ENCODE results near the gene ASCL4. TPM values are rescaled to one million over a fixed set of nuclear protein-coding genes. Genes with fewer than 3 reads are reported as not detected.

Gene ASCL4
- total RNA-seq, 1 experiment from 2014 or later, result not detected

GRCh38 chr12:107765316-107765715, 9.2 kb upstream of the ASCL4 start:
- CTCF ChIA-PET, result no interaction called here
- Histone ChIP-seq H3K9me3 (ENCODE audit: control insufficient read depth, insufficient read depth, low read depth, low read length) (no peaks in the 10 kb centered on the region), H3K4me3 (ENCODE audit: low read depth in 2 of 2, low read length in 2 of 2) (no peak overlapping the region), H3K36me3 (ENCODE audit: control insufficient read depth, insufficient read depth, low read length) (peaks cover under 1% of the 10 kb centered on the region; the same call in 1 of the 2 replicates), H3K27ac (ENCODE audit: low read length) (no peak overlapping the region), H3K27me3 (ENCODE audit: control insufficient read depth, insufficient read depth, low read length) (no peaks in the 10 kb centered on the region), H3K4me1 (ENCODE audit: control insufficient read depth, insufficient read depth, low read length) (no peaks in the 10 kb centered on the region)
- ATAC-seq (no peak), DNase-seq (ENCODE audit: low read depth, low spot score) (no peak)
- POLR2A ChIA-PET, result no interaction called here
- in situ Hi-C loops (cut with HindIII; ENCODE audit: low pct_unique_long_range_greater_than_20kb, low sequenced_read_pairs), result loop anchor here (25.0 kb wide), 1 partner anchor 97 kb away; no protein-coding TSS in a partner anchor
- intact Hi-C loops (cut with micrococcal nuclease; ENCODE audit: unreplicated experiment), result no loop called here
- TF ChIP-seq POLR2AphosphoS5 (IDR thresholded peaks at IDR 0.05; ENCODE audit: low read depth, low read length) (no peak), CTCF (IDR thresholded peaks at IDR 0.05) (no peak)
- no TSS peak for BruUV-seq (replicated peaks)

- DNase-seq (ENCODE audit: low read depth, low spot score) (no peak), ATAC-seq (no peak)
- Histone ChIP-seq H3K27ac (ENCODE audit: low read length) (no peak overlapping the region), H3K4me3 (ENCODE audit: low read depth in 2 of 2, low read length in 2 of 2) (no peak overlapping the region), H3K36me3 (ENCODE audit: control insufficient read depth, insufficient read depth, low read length) (no peaks in the 10 kb centered on the region), H3K4me1 (ENCODE audit: control insufficient read depth, insufficient read depth, low read length) (no peaks in the 10 kb centered on the region), H3K9me3 (ENCODE audit: control insufficient read depth, insufficient read depth, low read depth, low read length) (no peaks in the 10 kb centered on the region), H3K27me3 (ENCODE audit: control insufficient read depth, insufficient read depth, low read length) (no peaks in the 10 kb centered on the region)
- ChIA-PET CTCF (no interaction called here), POLR2A (no interaction called here)
- intact Hi-C loops (cut with micrococcal nuclease; ENCODE audit: unreplicated experiment) (no loop called here), in situ Hi-C loops (cut with HindIII; ENCODE audit: low pct_unique_long_range_greater_than_20kb, low sequenced_read_pairs) (loop anchor here (25.0 kb wide), 1 partner anchor 95 kb away; no protein-coding TSS in a partner anchor)
- no TSS peak for BruUV-seq (replicated peaks)
- TF ChIP-seq CTCF (IDR thresholded peaks at IDR 0.05), result no peak
- TF ChIP-seq POLR2AphosphoS5 (IDR thresholded peaks at IDR 0.05; ENCODE audit: low read depth, low read length), result no peak
- no peak for TF ChIP-seq TCF7L2 (IDR thresholded peaks at IDR 0.05; ENCODE audit: low read depth, low read length)
- no peak for TF ChIP-seq SIN3A (IDR thresholded peaks at IDR 0.05; ENCODE audit: borderline replicate concordance, insufficient read depth, low read depth, low read length)
- TF ChIP-seq, protein P1, sequence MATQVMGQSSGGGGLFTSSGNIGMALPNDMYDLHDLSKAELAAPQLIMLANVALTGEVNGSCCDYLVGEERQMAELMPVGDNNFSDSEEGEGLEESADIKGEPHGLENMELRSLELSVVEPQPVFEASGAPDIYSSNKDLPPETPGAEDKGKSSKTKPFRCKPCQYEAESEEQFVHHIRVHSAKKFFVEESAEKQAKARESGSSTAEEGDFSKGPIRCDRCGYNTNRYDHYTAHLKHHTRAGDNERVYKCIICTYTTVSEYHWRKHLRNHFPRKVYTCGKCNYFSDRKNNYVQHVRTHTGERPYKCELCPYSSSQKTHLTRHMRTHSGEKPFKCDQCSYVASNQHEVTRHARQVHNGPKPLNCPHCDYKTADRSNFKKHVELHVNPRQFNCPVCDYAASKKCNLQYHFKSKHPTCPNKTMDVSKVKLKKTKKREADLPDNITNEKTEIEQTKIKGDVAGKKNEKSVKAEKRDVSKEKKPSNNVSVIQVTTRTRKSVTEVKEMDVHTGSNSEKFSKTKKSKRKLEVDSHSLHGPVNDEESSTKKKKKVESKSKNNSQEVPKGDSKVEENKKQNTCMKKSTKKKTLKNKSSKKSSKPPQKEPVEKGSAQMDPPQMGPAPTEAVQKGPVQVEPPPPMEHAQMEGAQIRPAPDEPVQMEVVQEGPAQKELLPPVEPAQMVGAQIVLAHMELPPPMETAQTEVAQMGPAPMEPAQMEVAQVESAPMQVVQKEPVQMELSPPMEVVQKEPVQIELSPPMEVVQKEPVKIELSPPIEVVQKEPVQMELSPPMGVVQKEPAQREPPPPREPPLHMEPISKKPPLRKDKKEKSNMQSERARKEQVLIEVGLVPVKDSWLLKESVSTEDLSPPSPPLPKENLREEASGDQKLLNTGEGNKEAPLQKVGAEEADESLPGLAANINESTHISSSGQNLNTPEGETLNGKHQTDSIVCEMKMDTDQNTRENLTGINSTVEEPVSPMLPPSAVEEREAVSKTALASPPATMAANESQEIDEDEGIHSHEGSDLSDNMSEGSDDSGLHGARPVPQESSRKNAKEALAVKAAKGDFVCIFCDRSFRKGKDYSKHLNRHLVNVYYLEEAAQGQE (IDR thresholded peaks at IDR 0.05; ENCODE audit: insufficient read depth in 1 of 2, low read depth in 2 of 2, low read length in 1 of 2), result no peak
Observed at GRCh38 chr12:107767466-107767865, 7.0 kb upstream of the ASCL4 start.
